ENCODE data around the gene LRP1B.

Gene LRP1B

GRCh38 chr2:140183056-140183765 lies 1947.6 kb downstream of the LRP1B start:
- DNase-seq (ENCODE audit: low read depth, low spot score): no peak
